ENCODE data around the gene HMX2. TPM values are rescaled to one million over a fixed set of nuclear protein-coding genes. Genes with fewer than 3 reads are reported as not detected.
"Not testable (repeated sequence)": the region's sequence is repeated elsewhere in the genome, so short reads cannot be mapped to it uniquely, and the experiment has no call there.

The HMX2 gene
- total and polyA plus RNA-seq, 2 experiments from 2014 or later, result not detected

DNA sequence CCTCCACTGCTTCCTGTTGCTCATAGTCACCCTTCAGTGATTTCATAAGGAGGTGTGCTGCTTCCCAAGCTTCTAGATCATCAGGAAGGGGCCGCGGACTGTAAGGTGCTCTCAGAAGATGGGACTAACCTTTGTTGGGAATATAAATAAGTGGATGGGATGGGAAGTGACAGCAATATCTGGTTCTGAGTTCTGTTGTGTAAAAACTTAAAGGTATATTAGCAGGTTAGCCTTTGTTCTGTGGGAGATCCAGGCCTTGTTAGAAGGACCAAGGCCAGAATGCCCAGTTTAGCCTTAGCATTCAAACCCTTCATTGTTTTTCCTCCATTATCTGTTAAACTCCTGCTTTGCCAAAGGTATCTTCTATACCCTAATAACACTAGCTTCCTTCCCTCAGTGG lies 18.7 kb downstream of the HMX2 start:
- Histone ChIP-seq H3K4me1 (ENCODE audit: insufficient read depth) (no peaks in the 10 kb centered on the region), H3K4me3 (no peak overlapping the region), H4K20me1 (ENCODE audit: insufficient read depth) (no peaks in the 10 kb centered on the region), H3K27me3 (replicated peaks; ENCODE audit: insufficient read depth) (no peaks in the 10 kb centered on the region), H3K27ac (no peak overlapping the region), H3F3A (ENCODE audit: insufficient read depth) (no peaks in the 10 kb centered on the region), H3K79me2 (ENCODE audit: insufficient read depth) (peaks cover 70% of the 10 kb centered on the region), H2AFZ (no peak overlapping the region), H3K9me3 (ENCODE audit: low read depth) (no peaks in the 10 kb centered on the region), H3K4me2 (ENCODE audit: unreplicated experiment) (no peak overlapping the region), H3K9me2 (ENCODE audit: insufficient read depth) (no peaks in the 10 kb centered on the region), H3K36me3 (ENCODE audit: low read depth) (peaks cover 52% of the 10 kb centered on the region), H3K9ac (no peak overlapping the region)
- 100% methylated on average over 2 of the region's 2 CpGs for WGBS, 2 experiments (ENCODE audit: low coverage in 1 of 2, low lambda C conversion rate in 2 of 2, missing lambda C conversion rate in 2 of 2)
- TF ChIP-seq EZH2 (IDR thresholded peaks at IDR 0.05; ENCODE audit: insufficient read depth, poor library complexity, severe bottlenecking), result no peak
- TF ChIP-seq EZH2phosphoT487 (IDR thresholded peaks at IDR 0.05; ENCODE audit: insufficient read depth, low read depth), result no peak
- DNase-seq, result no peak
- in situ Hi-C loops (cut with MboI), result no loop called here

DNA sequence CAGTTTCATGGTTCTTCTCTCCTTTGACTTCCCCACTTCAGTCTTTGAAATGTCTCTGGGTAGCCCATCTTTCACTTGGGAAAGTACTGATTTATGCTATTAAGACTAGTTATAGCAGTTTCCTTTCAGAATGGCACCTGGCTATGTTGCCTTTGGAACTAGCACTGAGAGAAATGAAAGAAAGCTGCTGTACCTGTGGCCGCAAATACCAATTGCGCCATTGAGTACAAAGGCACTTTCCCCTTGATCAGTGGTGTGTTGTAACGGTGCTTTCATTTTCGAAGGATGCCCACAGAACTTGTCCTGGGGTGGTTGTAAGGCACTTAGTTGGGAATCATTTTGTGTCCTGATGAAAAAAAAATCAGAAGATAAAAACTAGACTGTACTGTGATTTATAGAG lies 23.0 kb downstream of the HMX2 start:
- Histone ChIP-seq H3K9ac (no peak overlapping the region), H3K4me1 (ENCODE audit: insufficient read depth) (no peaks in the 10 kb centered on the region), H3K27me3 (replicated peaks; ENCODE audit: insufficient read depth) (no peaks in the 10 kb centered on the region), H3K4me3 (no peak overlapping the region), H3K79me2 (ENCODE audit: insufficient read depth) (peaks cover 42% of the 10 kb centered on the region), H3F3A (ENCODE audit: insufficient read depth) (no peaks in the 10 kb centered on the region), H3K27ac (no peak overlapping the region), H3K4me2 (ENCODE audit: unreplicated experiment) (no peak overlapping the region), H3K36me3 (ENCODE audit: low read depth) (peaks cover 14% of the 10 kb centered on the region; the same call in 1 of the 2 replicates), H3K9me2 (ENCODE audit: insufficient read depth) (no peaks in the 10 kb centered on the region), H4K20me1 (ENCODE audit: insufficient read depth) (no peaks in the 10 kb centered on the region), H3K9me3 (ENCODE audit: low read depth) (no peaks in the 10 kb centered on the region), H2AFZ (no peak overlapping the region)
- TF ChIP-seq EZH2phosphoT487 (IDR thresholded peaks at IDR 0.05; ENCODE audit: insufficient read depth, low read depth) (no peak), EZH2 (IDR thresholded peaks at IDR 0.05; ENCODE audit: insufficient read depth, poor library complexity, severe bottlenecking) (no peak)
- in situ Hi-C loops (cut with MboI), result no loop called here
- 99 to 100% methylated on average over 4 of the region's 4 CpGs for WGBS, 2 experiments (ENCODE audit: low coverage in 1 of 2, low lambda C conversion rate in 2 of 2, missing lambda C conversion rate in 2 of 2)
- DNase-seq, result no peak

DNA sequence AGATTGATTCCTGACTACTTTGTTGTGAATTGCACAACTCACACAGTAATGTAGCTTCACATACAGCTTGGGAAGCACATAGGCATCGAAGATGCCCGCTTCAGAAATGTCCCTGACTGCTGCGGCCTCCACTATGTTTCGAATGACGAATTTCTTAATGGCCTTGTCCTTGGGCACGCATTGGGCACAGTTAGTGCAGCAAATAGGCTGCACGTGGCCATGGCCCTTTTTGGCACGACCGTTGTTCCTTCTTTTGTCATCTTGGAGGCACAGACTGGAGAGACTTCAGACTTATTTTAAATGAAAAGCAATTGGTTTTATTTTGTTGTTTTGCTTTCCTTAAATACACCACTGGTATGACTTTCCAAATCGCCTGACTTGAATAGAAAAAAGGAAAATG lies 23.7 kb downstream of the HMX2 start:
- peaks cover 35% of the 10 kb centered on the region for H3K79me2 ChIP-seq (ENCODE audit: insufficient read depth)
- H3K9me3 ChIP-seq (ENCODE audit: low read depth); H3F3A ChIP-seq (ENCODE audit: insufficient read depth); H3K4me2 ChIP-seq (ENCODE audit: unreplicated experiment); H4K20me1 ChIP-seq (ENCODE audit: insufficient read depth); in situ Hi-C loops (cut with MboI); H3K27ac ChIP-seq; H2AFZ ChIP-seq; H3K36me3 ChIP-seq (ENCODE audit: low read depth); DNase-seq; H3K9me2 ChIP-seq (ENCODE audit: insufficient read depth); H3K9ac ChIP-seq; H3K4me1 ChIP-seq (ENCODE audit: insufficient read depth); H3K27me3 ChIP-seq (replicated peaks; ENCODE audit: insufficient read depth); H3K4me3 ChIP-seq: not testable (repeated sequence)
- whole genome bisulfite sequencing, 2 experiments (ENCODE audit: low coverage in 1 of 2, low lambda C conversion rate in 2 of 2, missing lambda C conversion rate in 2 of 2), result 92 to 95% methylated on average over 10 of the region's 10 CpGs

DNA sequence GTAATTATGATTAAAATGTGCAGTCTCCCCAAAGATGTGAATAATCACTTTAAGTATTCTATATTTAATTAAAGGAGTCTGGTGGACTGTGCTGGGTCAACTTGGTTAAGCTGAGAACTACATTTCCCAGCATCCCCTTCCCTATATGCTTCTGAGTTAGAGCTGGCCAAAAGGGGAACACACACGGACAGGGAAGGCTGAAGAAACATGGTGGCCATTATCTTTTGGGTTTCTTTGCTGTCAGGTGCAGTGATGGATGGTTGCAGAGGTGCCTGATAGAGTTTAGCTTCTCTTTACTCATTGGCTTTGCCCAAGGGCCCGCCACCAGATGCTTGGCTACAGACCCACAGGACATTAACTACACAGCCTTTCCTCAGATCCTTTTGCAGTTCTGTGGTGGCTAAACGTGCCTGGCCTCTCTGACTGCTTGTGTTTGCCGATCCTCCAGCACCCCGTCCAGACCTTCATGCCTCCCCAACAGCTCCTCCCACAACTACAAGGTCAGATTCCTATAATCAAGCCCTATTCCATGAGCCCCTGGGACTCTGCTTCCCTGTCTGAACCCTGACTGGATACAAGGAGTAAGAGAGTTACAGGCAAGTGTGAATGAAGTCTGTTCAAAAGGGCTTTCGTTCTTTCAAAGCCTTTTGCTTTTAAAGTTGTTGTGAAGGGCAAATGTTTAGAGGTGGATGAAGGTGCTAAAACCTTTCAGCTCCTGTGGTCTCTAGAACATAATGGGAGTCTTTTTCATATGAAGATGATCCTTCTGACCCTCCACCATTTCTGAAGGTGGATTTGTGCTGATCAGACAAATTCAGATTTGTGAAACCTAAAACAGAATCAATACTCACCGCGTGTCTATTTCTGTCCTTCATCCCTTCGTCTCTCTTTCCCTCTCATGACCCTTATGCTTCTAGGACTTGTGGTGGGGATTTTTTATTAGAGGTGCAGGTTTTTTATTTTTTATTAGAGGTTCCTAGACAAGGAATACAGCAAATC lies 27.8 kb downstream of the HMX2 start:
- H3K27me3 ChIP-seq (replicated peaks; ENCODE audit: insufficient read depth), result no peaks in the 10 kb centered on the region
- TF ChIP-seq EZH2phosphoT487 (IDR thresholded peaks at IDR 0.05; ENCODE audit: insufficient read depth, low read depth) (no peak), EZH2 (IDR thresholded peaks at IDR 0.05; ENCODE audit: insufficient read depth, poor library complexity, severe bottlenecking) (no peak)
- no peaks in the 10 kb centered on the region for H4K20me1 ChIP-seq (ENCODE audit: insufficient read depth)
- H3K27ac ChIP-seq, result no peak overlapping the region
- WGBS, 2 experiments (ENCODE audit: low coverage in 1 of 2, low lambda C conversion rate in 2 of 2, missing lambda C conversion rate in 2 of 2), result 78 to 82% methylated on average over 9 of the region's 9 CpGs
- in situ Hi-C loops (cut with MboI), result no loop called here
- no peak overlapping the region for H3K9ac ChIP-seq
- H3K4me1 ChIP-seq (ENCODE audit: insufficient read depth), result no peaks in the 10 kb centered on the region
- no peak overlapping the region for H3K4me2 ChIP-seq (ENCODE audit: unreplicated experiment)
- peaks cover 18% of the 10 kb centered on the region for H3K79me2 ChIP-seq (ENCODE audit: insufficient read depth)
- H3K9me3 ChIP-seq (ENCODE audit: low read depth), result no peaks in the 10 kb centered on the region
- H3F3A ChIP-seq (ENCODE audit: insufficient read depth), result no peaks in the 10 kb centered on the region
- H3K9me2 ChIP-seq (ENCODE audit: insufficient read depth), result no peaks in the 10 kb centered on the region
- no peak overlapping the region for H2AFZ ChIP-seq
- no peaks in the 10 kb centered on the region for H3K36me3 ChIP-seq (ENCODE audit: low read depth)
- H3K4me3 ChIP-seq, result no peak overlapping the region
- no peak for DNase-seq

DNA sequence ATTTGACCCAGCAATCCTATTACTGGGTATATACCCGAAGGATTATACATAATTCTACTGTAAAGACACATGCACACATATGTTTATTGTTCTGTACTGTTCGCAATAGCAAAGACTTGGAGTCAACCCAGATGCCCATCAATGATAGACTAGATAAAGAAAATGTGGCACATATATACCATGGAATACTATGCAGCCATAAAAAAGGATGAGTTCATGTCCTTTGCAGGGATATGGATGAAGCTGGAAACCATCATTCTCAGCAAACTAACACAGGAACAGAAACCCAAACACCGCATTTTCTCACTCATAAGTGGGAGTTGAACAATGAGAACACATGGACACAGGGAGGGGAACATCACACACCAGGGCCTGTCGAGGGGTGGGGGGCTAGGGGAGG lies 30.5 kb downstream of the HMX2 start:
- H3K36me3 ChIP-seq (ENCODE audit: low read depth); H3K9me2 ChIP-seq (ENCODE audit: insufficient read depth); H3K4me3 ChIP-seq; H3K4me2 ChIP-seq (ENCODE audit: unreplicated experiment); H3K4me1 ChIP-seq (ENCODE audit: insufficient read depth); H3F3A ChIP-seq (ENCODE audit: insufficient read depth); H2AFZ ChIP-seq; H3K9ac ChIP-seq; H3K27me3 ChIP-seq (replicated peaks; ENCODE audit: insufficient read depth); H3K9me3 ChIP-seq (ENCODE audit: low read depth); in situ Hi-C loops (cut with MboI); H4K20me1 ChIP-seq (ENCODE audit: insufficient read depth); H3K27ac ChIP-seq; H3K79me2 ChIP-seq (ENCODE audit: insufficient read depth); DNase-seq: not testable (repeated sequence)
- 86 to 97% methylated on average over 3 to 4 of the region's 4 CpGs for WGBS, 2 experiments (ENCODE audit: low coverage in 1 of 2, low lambda C conversion rate in 2 of 2, missing lambda C conversion rate in 2 of 2)
